ENCODE results near the gene HARBI1. TPM values are rescaled to one million over a fixed set of nuclear protein-coding genes. Genes with fewer than 3 reads are reported as not detected.

HARBI1 gene
- total and polyA plus RNA-seq, 9 of the 15 experiments (the other 6 are each of a cell fraction or from before 2014, with no cell fraction given), result 3.5 to 8.4 (median 5.5) TPM

DNA sequence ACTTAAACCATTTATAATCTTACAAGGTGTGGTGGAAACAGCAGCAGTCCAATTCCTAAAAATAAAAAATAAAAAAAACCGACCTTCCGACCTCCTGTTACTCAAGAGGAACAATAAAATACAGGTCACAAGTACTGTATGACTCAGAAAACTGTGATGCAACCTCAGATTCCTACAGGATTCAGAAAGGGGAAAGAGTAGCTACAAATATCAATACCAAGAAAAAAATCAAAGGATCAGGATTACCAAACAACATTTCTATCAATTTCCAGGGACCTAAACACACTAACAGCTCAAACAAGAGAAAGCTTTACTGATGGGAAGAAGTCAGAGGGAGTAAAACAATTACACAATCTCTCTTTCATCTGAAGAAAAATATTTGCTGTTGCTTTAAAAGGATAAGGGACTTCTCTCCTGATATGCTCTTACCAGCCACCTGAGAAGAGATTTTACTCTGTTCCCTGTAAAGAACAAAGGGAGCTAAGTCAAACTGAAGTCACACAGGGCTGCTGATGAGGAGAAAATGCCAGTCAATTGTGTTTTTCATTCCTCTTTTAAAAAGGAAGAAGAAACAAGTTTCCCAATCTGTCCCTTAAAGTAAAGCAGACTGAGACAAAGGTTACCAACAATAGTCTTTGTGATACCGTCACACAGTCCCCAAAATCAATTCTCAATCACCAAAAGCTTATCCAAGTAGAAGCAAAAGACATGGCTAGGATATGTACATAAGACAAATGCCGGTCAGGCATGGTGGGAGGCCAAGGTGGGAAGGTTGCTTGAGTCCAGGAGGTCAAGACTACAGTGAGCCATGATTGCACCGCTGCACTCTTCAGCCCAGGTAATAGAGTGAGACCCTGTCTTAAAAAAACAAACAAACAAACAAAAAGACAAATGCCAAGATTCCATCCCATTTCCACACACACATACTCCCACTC lies 62.5 kb downstream of the HARBI1 start (continued):
- TF ChIP-seq MYC (IDR thresholded peaks at IDR 0.05; ENCODE audit: low read depth, low read length) (no peak), MYC (CRISPR knock-in tag; IDR thresholded peaks at IDR 0.05; ENCODE audit: borderline replicate concordance, low read depth) (no peak), YBX1 (IDR thresholded peaks at IDR 0.05) (no peak), ZNF174 (CRISPR knock-in tag; IDR thresholded peaks at IDR 0.05) (no peak), E4F1 (CRISPR knock-in tag; IDR thresholded peaks at IDR 0.05; ENCODE audit: borderline replicate concordance) (no peak), CTBP1 (IDR thresholded peaks at IDR 0.05; ENCODE audit: borderline replicate concordance) (no peak; the same call in 1 of the 2 replicates), ZNF707 (CRISPR knock-in tag; conservative IDR thresholded peaks at IDR 0.05) (no peak), ZNF140 (CRISPR knock-in tag; IDR thresholded peaks at IDR 0.05) (no peak), SNRNP70 (optimal IDR thresholded peaks at IDR 0.05; ENCODE audit: low read depth, low read length) (no peak), ETV6 (IDR thresholded peaks at IDR 0.05; ENCODE audit: borderline replicate concordance in 1 of 2, low read depth in 2 of 2, low read length in 1 of 2) (no peak), ETV6 (CRISPR knock-in tag; IDR thresholded peaks at IDR 0.05; ENCODE audit: borderline replicate concordance) (no peak), MECOM (CRISPR knock-in tag; IDR thresholded peaks at IDR 0.05) (no peak), ZBTB1 (CRISPR knock-in tag; IDR thresholded peaks at IDR 0.05; ENCODE audit: borderline replicate concordance, low read depth) (no peak), CCNT2 (IDR thresholded peaks at IDR 0.05; ENCODE audit: borderline replicate concordance, extremely low read depth, insufficient read length, low read depth, low read length) (no peak), MTA2 (IDR thresholded peaks at IDR 0.05; ENCODE audit: low read depth) (no peak), PML (IDR thresholded peaks at IDR 0.05; ENCODE audit: low read length) (no peak), ERF (CRISPR knock-in tag; IDR thresholded peaks at IDR 0.05) (no peak), NR2F6 (CRISPR knock-in tag; IDR thresholded peaks at IDR 0.05) (no peak), MAX (CRISPR knock-in tag; IDR thresholded peaks at IDR 0.05) (no peak), NFATC3 (IDR thresholded peaks at IDR 0.05) (no peak)
- TF ChIP-seq, protein P1, sequence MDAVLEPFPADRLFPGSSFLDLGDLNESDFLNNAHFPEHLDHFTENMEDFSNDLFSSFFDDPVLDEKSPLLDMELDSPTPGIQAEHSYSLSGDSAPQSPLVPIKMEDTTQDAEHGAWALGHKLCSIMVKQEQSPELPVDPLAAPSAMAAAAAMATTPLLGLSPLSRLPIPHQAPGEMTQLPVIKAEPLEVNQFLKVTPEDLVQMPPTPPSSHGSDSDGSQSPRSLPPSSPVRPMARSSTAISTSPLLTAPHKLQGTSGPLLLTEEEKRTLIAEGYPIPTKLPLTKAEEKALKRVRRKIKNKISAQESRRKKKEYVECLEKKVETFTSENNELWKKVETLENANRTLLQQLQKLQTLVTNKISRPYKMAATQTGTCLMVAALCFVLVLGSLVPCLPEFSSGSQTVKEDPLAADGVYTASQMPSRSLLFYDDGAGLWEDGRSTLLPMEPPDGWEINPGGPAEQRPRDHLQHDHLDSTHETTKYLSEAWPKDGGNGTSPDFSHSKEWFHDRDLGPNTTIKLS (IDR thresholded peaks at IDR 0.05; ENCODE audit: borderline replicate concordance, low read depth), result no peak
- TF ChIP-seq, protein P2, sequence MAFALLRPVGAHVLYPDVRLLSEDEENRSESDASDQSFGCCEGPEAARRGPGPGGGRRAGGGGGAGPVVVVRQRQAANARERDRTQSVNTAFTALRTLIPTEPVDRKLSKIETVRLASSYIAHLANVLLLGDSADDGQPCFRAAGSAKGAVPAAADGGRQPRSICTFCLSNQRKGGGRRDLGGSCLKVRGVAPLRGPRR (CRISPR knock-in tag; IDR thresholded peaks at IDR 0.05), result no peak
- TF ChIP-seq, protein P3, sequence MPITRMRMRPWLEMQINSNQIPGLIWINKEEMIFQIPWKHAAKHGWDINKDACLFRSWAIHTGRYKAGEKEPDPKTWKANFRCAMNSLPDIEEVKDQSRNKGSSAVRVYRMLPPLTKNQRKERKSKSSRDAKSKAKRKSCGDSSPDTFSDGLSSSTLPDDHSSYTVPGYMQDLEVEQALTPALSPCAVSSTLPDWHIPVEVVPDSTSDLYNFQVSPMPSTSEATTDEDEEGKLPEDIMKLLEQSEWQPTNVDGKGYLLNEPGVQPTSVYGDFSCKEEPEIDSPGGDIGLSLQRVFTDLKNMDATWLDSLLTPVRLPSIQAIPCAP (CRISPR knock-in tag; IDR thresholded peaks at IDR 0.05; ENCODE audit: borderline replicate concordance), result no peak

Data from K562 (cell line).